OCI-LY3 (cell line): Measurements from ENCODE around the gene S100A10.

ENCODE experiments used
- H2AFZ ChIP-seq: fragments of 200-600, 300-600 bp; shearing (Covaris generic); 2 replicates; pipeline ENCODE4 v1.6.0; 2014; ENCODE audit warnings: antibody characterized with exemption, low read depth, low read length
- H3K27ac ChIP-seq: fragments of 200-600, 300-600 bp; sonication (generic); 2 replicates; pipeline ENCODE4 v1.5.1; 2014; ENCODE audit warnings: mild to moderate bottlenecking, low read length, moderate library complexity, mixed read lengths
- H3K27me3 ChIP-seq: fragments of 200-600, 300-600 bp; sonication (generic); 2 replicates; pipeline ENCODE4 v1.6.1; 2014; ENCODE audit warnings: low read depth, low read length, mixed read lengths
- H3K36me3 ChIP-seq: fragments of 200-600, 300-600 bp; sonication (generic); replicated peaks from 2 replicates; pipeline ENCODE3; 2014; ENCODE audit warnings: low read depth, low read length, mixed read lengths
- H3K4me1 ChIP-seq: fragments of 300-600, 200-600 bp; sonication (generic); 2 replicates; pipeline ENCODE4 v1.6.1; 2014; ENCODE audit warnings: low read length, mixed read lengths
- H3K4me2 ChIP-seq: fragments of 200-600, 300-600 bp; sonication (generic); 2 replicates; pipeline ENCODE4 v1.6.1; 2014; ENCODE audit warnings: low read length, mixed read lengths
- H3K4me3 ChIP-seq: fragments of 300-600, 200-600 bp; sonication (generic); 2 replicates; pipeline ENCODE4 v1.5.1; 2014; ENCODE audit warnings: antibody characterized with exemption, mild to moderate bottlenecking, low read length, moderate library complexity
- H3K79me2 ChIP-seq: fragments of 300-600, 200-600 bp; shearing (Covaris generic); 2 replicates; pipeline ENCODE4 v1.6.1; 2014; ENCODE audit warnings: mild to moderate bottlenecking, low read length, mixed read lengths
- H3K9ac ChIP-seq: fragments of 300-600, 200-600 bp; shearing (Covaris generic); 2 replicates; pipeline ENCODE4 v1.6.0; 2014; ENCODE audit warnings: mild to moderate bottlenecking, low read length, moderate library complexity
- H3K9me3 ChIP-seq: fragments of 200-600, 300-600 bp; shearing (Covaris generic); 2 replicates; pipeline ENCODE4 v1.6.1; 2014; ENCODE audit warnings: low read length, mixed read lengths; ENCODE audit not compliant: insufficient read depth
- H4K20me1 ChIP-seq: fragments of 200-600, 300-600 bp; sonication (generic); 2 replicates; pipeline ENCODE4 v1.6.1; 2016; ENCODE audit warnings: low read length, mixed read lengths; ENCODE audit not compliant: insufficient read depth
- EZH2phosphoT487 ChIP-seq: fragments of 200-600 bp; shearing (Covaris generic); IDR thresholded peaks from 2 replicates; pipeline ENCODE4 v1.6.1; 2018; ENCODE audit warnings: antibody characterized with exemption, mixed run types, low read depth
- TF ChIP-seq, protein P1 (sequence below): fragments of 200-600, 300-600 bp; sonication (generic); IDR thresholded peaks from 2 replicates; pipeline ENCODE4 v1.5.1; 2014; ENCODE audit warnings: antibody characterized with exemption, low read length, low read depth

The S100A10 gene

DNA sequence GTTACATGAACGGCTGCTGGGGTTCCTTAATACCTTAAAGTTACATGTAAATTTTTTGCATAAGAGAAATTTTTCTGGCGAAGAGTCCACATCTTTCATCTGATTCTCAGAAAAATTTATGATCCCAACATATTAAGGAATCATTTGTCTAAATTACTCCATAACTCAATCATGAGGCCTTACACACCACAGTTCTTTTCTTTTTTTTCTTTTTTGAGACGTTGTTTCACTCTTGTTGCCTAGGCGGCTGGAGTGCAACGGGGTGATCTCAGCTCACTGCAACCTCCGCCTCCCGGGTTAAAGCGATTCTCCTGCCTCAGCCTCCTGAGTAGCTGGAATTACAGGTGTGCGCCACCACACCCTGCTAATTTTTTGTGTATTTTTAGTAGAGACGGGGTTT, 45.2 kb upstream of the S100A10 start:
- Histone ChIP-seq H2AFZ (no peak overlapping the region), H3K36me3 (no peaks in the 10 kb centered on the region), H3K9me3 (no peaks in the 10 kb centered on the region), H3K4me2 (no peak overlapping the region), H3K4me1 (peaks cover 37% of the 10 kb centered on the region), H3K4me3 (no peak overlapping the region), H3K27ac (no peak overlapping the region), H4K20me1 (no peaks in the 10 kb centered on the region), H3K9ac (no peak overlapping the region), H3K27me3 (peaks cover 40% of the 10 kb centered on the region), H3K79me2 (no peaks in the 10 kb centered on the region)
- TF ChIP-seq EZH2phosphoT487 = no peak
- TF ChIP-seq, protein P1, sequence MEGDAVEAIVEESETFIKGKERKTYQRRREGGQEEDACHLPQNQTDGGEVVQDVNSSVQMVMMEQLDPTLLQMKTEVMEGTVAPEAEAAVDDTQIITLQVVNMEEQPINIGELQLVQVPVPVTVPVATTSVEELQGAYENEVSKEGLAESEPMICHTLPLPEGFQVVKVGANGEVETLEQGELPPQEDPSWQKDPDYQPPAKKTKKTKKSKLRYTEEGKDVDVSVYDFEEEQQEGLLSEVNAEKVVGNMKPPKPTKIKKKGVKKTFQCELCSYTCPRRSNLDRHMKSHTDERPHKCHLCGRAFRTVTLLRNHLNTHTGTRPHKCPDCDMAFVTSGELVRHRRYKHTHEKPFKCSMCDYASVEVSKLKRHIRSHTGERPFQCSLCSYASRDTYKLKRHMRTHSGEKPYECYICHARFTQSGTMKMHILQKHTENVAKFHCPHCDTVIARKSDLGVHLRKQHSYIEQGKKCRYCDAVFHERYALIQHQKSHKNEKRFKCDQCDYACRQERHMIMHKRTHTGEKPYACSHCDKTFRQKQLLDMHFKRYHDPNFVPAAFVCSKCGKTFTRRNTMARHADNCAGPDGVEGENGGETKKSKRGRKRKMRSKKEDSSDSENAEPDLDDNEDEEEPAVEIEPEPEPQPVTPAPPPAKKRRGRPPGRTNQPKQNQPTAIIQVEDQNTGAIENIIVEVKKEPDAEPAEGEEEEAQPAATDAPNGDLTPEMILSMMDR = no peak

DNA sequence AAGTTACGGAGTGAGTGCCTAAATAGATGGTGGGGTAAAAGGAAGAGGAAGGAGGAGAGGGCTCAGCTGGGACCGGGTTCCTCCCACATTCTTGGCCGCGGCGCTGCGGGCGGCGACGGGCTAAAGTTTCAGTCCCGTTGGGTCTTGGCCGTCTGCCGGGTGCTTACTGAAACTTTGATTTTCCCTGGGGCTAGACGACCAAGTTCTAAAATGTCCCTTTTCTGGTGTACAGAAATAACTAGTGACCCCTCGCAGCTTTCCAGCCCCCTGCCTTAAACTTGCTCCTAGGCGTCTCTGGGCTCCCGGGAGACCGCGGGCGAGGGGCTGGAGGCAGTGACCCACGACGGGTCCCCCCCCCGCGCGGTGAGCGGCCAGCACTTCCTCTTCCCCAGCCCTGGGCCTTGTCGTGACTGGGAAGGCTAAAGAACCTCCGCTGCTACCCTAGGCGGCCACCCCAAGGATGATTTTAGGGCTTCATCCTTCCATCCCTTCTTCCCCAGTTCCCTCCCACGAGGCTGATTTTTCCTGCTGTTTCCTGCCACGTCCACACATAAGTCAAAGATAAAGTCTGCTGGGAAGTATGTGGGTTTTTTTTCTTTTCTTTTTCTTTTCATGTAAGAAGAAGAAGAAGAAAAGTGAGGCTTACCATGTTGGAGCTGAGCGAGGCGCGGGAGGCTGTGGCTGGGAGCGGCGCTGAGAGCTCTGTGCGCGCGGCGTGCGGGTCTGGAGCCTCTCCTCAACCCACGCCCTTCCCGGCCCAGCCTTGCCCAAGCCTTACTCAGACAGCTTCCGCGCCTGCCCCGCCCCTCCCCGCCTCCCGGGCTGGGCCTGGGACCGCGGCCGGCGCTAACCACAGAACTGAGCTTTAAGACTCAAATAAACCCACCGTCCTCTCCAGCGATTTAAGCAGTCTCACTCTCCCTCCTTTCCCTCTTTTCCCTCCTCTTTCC, 42.9 kb upstream of the S100A10 start, which contains the start of gene S100A11:
Gene S100A11 (minus strand): TSS at position 738 of the 950 bp plus-strand sequence. CDS start 89 bp downstream, at position 649.
- Histone ChIP-seq H3K4me1 (peaks cover 37% of the 10 kb centered on the region), H3K27me3 (peaks cover 28% of the 10 kb centered on the region), H4K20me1 (no peaks in the 10 kb centered on the region), H3K9me3 (no peaks in the 10 kb centered on the region), H3K79me2 (no peaks in the 10 kb centered on the region), H3K27ac (no peak within 1 kb of the TSS), H3K4me3 (peak within 1 kb of the TSS; percentile 77), H2AFZ (peak within 1 kb of the TSS; percentile 92), H3K36me3 (no peaks in the 10 kb centered on the region), H3K9ac (peak within 1 kb of the TSS; percentile 66), H3K4me2 (peak within 1 kb of the TSS; percentile 89)
- no peak for TF ChIP-seq EZH2phosphoT487
- TF ChIP-seq, protein P1 = no peak

DNA sequence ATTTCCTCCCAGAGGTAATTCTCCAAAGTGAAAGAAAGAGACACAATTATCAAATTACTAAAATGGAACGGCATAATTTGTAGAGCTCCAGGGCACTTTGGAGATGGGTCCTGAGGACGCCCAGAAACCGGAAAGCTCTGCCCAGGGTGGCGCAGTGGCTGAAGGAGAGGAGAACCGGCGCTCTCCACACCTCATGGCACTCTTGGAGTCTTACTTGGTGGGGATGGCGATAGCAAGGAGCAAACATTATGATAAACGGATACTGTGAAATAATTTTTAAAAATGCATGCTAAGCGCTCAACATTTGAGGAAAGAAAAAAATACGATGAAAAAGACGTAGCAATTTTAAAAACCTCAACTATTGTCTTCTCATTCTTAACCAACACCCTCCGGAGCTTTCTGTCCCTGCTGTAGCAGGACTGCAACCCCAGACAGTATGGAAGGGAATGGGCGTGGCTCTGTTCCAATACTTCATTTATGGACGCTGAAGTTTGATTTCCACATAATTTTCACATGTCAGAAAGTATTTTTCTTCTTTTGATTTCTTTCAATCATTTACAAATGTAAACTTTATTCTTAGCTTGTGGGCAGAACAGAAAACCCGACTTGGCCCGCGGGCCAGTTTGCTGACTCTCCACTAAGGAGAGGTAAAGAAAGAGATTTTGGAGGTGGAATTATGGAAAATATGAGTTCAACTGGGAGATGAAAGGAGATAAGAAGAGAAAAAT, 42.0 kb upstream of the S100A10 start:
- Histone ChIP-seq H3K27me3 (peaks cover 19% of the 10 kb centered on the region), H3K27ac (peak overlapping the region; percentile 56), H3K4me3 (peak overlapping the region; percentile 77), H3K79me2 (no peaks in the 10 kb centered on the region), H2AFZ (peak overlapping the region; percentile 92), H4K20me1 (no peaks in the 10 kb centered on the region), H3K9me3 (no peaks in the 10 kb centered on the region), H3K9ac (peak overlapping the region; percentile 66), H3K36me3 (no peaks in the 10 kb centered on the region), H3K4me1 (peaks cover 37% of the 10 kb centered on the region), H3K4me2 (peak overlapping the region; percentile 89)
- TF ChIP-seq EZH2phosphoT487 = no peak
- TF ChIP-seq, protein P1 = no peak
